ENCODE data around the gene CST4. TPM values are rescaled to one million over a fixed set of nuclear protein-coding genes. Genes with fewer than 3 reads are reported as not detected.

Gene CST4
- total and polyA plus RNA-seq, 2 donors (not counting 3 experiments of a cell fraction or from before 2014, with no cell fraction given) = not detected

DNA sequence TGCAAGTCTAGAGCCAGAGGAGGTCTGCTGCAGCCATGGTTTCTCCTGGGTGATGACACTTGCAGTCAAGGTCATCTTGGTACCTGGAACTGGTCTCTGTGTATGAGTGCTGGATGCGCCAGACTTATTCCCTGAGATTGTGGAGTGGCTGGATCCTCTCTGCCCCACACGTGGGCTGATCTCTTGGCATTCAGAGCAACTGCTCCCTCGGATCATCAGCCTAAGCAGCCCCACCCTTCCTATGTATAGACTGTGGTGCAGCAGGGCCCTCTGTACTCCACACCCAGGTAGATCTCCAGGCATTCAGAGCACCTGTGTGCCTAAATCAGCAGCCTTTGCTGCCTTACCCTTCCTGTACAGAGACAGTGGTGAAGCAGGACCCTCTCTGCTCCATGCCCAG, 12.1 kb upstream of the CST4 start:
- dilution Hi-C loops (cut with MboI; ENCODE audit: extremely low pct_ligation_motif_present, low sequenced_read_pairs) = no loop called here
- CTCF ChIA-PET = no interaction called here
- no TSS peak for BruUV-seq (replicated peaks)

More for the DNA sequence above, 12.1 kb upstream of the CST4 start:
- TF ChIP-seq, protein P1, sequence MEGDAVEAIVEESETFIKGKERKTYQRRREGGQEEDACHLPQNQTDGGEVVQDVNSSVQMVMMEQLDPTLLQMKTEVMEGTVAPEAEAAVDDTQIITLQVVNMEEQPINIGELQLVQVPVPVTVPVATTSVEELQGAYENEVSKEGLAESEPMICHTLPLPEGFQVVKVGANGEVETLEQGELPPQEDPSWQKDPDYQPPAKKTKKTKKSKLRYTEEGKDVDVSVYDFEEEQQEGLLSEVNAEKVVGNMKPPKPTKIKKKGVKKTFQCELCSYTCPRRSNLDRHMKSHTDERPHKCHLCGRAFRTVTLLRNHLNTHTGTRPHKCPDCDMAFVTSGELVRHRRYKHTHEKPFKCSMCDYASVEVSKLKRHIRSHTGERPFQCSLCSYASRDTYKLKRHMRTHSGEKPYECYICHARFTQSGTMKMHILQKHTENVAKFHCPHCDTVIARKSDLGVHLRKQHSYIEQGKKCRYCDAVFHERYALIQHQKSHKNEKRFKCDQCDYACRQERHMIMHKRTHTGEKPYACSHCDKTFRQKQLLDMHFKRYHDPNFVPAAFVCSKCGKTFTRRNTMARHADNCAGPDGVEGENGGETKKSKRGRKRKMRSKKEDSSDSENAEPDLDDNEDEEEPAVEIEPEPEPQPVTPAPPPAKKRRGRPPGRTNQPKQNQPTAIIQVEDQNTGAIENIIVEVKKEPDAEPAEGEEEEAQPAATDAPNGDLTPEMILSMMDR (IDR thresholded peaks at IDR 0.05; ENCODE audit: extremely low read depth in 1 of 2, insufficient read depth in 1 of 2, low read depth in 1 of 2, low read length in 2 of 2) = no peak
- TF ChIP-seq GATA2 (IDR thresholded peaks at IDR 0.05; ENCODE audit: insufficient read depth, insufficient read length, low read depth, low read length) = no peak
- TF ChIP-seq POLR2AphosphoS5 (IDR thresholded peaks at IDR 0.05; ENCODE audit: insufficient read depth, low read depth, low read length) = no peak
- no peak for TF ChIP-seq JUN (IDR thresholded peaks at IDR 0.05; ENCODE audit: borderline replicate concordance, insufficient read depth, insufficient read length, low read depth)
- TF ChIP-seq, protein P2, sequence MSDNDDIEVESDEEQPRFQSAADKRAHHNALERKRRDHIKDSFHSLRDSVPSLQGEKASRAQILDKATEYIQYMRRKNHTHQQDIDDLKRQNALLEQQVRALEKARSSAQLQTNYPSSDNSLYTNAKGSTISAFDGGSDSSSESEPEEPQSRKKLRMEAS (IDR thresholded peaks at IDR 0.05; ENCODE audit: insufficient read depth, insufficient read length) = no peak
- no peak for TF ChIP-seq FOS (IDR thresholded peaks at IDR 0.05; ENCODE audit: borderline replicate concordance, insufficient read depth, low read length)
- TF ChIP-seq POLR2A (IDR thresholded peaks at IDR 0.05; ENCODE audit: low read depth, low read length) = no peak
- no peak for TF ChIP-seq EZH2 (IDR thresholded peaks at IDR 0.05; ENCODE audit: borderline replicate concordance, low read depth, low read length, severe bottlenecking)
- TF ChIP-seq MYC (IDR thresholded peaks at IDR 0.05; ENCODE audit: low read depth, low read length) = no peak
- no peak for FAIRE-seq
- no peak overlapping the region for H3K9ac ChIP-seq (replicated peaks; ENCODE audit: extremely low read depth, insufficient read depth, low read length)
- no peaks in the 10 kb centered on the region for H3K79me2 ChIP-seq (ENCODE audit: control insufficient read depth, insufficient read depth, low read length)
- no peaks in the 10 kb centered on the region for H4K20me1 ChIP-seq (replicated peaks; ENCODE audit: control insufficient read depth, extremely low read depth, insufficient read depth, low read length)
- H3K4me3 ChIP-seq (replicated peaks in 1 of 3; ENCODE audit: insufficient read depth in 1 of 3, low read depth in 1 of 3, low read length in 3 of 3) = no peak overlapping the region
- POLR2A ChIA-PET = no interaction called here
- no peak overlapping the region for H3K27ac ChIP-seq (ENCODE audit: insufficient read depth, low read depth, low read length)
- DNase-seq (ENCODE audit: low read depth, low spot score) = no peak
- H3K4me1 ChIP-seq (ENCODE audit: control insufficient read depth, extremely low read depth, insufficient read depth, low read length) = no peaks in the 10 kb centered on the region
- H3K36me3 ChIP-seq (ENCODE audit: control insufficient read depth in 2 of 2, extremely low read depth in 1 of 2, insufficient read depth in 2 of 2, low read length in 2 of 2) = no peaks in the 10 kb centered on the region
- no peaks in the 10 kb centered on the region for H3K9me1 ChIP-seq (replicated peaks; ENCODE audit: control insufficient read depth, extremely low read depth, insufficient read depth, low read length)
- no peak overlapping the region for H2AFZ ChIP-seq (ENCODE audit: low read depth, low read length)
- peaks cover 2 to 3% of the 10 kb centered on the region in 2 experiments for H3K27me3 ChIP-seq (ENCODE audit: control insufficient read depth in 2 of 2, insufficient read depth in 2 of 2, low read length in 2 of 2)
- H3K4me2 ChIP-seq (ENCODE audit: insufficient read depth, low read length) = no peak overlapping the region
- H3K9me3 ChIP-seq (replicated peaks; ENCODE audit: control insufficient read depth, insufficient read depth, low read length) = no peaks in the 10 kb centered on the region
- intact Hi-C loops (cut with micrococcal nuclease) = no loop called here
